Activated gamma-delta T cell treated with Interleukin-2 at 50 U/mL for 16 hours (primary cell): Measurements from ENCODE around the gene FMNL2.
"Not testable (repeated sequence)": the region's sequence is repeated elsewhere in the genome, so short reads cannot be mapped to it uniquely, and the experiment has no call there.

Experiments used
- DNase-seq: peaks from one replicate; pipeline ENCODE4 v3.0.0-alpha.2; 2020

FMNL2 gene

DNA sequence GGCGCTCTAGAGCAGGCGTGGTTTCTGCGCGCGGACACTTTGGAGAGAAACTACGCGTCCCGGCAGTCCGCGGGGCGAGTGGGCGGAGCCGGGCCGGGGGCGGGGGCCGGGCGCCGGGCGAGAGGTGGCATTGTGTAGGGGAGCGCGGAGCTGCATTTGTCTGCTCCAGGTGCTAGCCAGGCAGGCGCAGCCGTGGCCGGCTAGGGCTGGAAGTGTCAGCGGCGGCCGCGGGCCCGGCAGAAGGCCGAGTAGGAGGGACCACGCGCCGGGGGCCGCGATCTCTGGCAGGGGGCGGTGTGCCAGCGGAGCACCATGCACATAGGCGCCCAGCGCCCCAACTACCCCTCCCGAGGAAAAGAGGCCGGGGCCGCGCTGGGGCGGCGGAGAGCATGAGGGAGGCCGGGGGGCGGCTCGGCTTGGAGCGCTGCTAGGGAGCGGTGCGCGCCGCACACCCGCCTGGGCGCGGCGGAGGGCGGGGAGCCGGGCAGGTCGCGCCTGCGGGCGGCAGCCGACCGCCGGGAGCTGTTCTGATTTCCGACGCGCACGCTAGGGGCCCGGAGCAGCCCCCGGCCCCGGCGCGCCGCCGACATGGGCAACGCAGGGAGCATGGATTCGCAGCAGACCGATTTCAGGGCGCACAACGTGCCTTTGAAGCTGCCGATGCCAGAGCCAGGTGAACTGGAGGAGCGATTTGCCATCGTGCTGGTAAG lies at the start of gene FMNL2:
TSS of gene FMNL2 (plus strand) at position 159 of the 710 bp plus-strand sequence.
- DNase-seq: no peak

DNA sequence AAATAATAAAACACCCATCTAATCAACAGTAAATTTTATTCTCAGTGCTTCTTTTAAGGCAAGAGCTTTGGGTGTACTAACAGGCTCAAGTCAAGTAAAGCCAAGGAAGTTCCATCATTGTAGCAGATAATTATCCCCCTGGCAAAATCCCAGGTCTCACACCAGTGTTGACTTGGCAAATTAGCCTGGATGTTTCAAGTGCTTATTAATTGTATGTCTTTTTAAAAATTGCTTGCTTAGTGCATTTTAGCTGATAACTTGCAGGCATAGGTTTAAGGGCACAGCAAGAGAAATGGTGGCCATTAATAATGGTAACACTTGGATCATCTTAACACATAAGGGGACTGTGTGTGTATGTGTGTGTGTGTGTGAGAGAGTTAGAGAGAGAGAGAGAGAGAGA lies 42.0 kb upstream of the FMNL2 start:
- DNase-seq: no peak

DNA sequence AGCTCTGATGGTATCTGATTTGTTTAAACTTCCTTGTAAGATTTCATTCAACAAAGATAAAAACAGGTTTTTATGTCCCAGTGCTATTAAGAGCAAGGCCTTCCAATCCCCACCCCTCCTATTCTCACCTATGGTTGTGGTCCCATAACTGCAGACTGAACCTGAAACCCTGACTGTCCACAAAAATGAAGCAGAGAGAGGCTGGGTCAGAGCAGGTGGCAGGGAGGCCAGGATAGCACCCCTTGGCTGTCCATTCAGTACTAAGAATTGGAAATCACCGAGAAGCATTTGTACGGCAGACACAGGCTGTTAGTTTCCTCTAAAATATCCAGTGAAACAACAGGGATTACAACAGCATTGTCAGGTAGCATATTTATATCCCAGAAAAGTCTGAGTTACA lies 37.3 kb upstream of the FMNL2 start:
- DNase-seq: no peak

DNA sequence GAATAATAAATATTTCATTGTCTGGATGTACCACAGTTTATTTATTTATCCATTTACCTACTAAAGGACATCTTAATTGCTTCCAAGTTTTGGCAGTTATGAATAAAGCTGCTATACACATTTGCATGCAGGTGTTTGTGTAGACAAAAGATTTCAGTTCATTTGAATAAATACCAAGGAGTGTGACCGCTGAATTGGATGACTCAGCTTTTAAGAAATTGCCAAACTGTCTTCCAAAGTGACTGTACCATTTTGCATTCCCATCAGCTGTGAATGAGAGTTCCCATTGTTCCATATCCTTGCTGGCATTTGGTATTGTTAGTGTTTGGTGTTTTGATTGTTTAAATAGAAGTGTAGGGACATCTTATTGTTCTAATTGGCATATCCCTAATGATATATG lies 36.2 kb upstream of the FMNL2 start:
- no peak for DNase-seq

DNA sequence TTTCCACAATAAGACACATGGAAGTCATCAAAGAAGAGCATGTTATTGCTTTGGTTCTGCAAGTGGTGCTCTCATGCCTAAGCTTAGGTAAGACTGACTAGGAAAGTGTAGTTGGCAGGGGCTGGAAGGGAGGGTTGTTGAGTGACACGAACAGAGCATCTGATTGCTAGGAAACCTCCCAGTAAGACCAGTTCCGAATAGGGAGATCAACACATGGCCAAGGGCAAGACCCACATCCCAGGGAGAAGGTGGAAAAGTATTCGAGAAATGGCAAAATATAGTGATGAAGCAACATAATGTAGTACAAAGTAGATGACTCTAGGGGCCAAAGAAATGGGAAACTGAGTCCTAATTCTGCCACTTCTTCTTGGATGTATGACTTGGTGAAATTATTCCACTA lies 33.8 kb upstream of the FMNL2 start:
- DNase-seq: no peak

DNA sequence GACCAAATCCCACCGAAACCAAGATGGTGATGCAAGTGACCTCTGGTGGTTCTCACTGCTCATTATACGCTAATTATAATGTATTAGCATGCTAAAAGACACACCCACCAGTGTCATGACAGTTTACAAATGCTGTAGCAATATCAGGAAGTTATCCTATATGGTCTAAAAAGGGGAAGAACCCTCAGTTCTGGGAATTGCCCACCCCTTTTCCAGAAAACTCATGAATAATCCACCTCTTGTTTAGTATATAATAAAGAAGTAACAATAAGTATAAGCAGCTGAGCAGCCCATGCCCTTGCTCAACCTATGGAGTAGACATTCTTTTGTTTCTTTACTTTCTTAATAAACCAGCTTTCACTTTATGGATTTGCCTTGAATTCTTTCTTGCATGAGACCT lies 31.0 kb upstream of the FMNL2 start:
- DNase-seq: no peak

DNA sequence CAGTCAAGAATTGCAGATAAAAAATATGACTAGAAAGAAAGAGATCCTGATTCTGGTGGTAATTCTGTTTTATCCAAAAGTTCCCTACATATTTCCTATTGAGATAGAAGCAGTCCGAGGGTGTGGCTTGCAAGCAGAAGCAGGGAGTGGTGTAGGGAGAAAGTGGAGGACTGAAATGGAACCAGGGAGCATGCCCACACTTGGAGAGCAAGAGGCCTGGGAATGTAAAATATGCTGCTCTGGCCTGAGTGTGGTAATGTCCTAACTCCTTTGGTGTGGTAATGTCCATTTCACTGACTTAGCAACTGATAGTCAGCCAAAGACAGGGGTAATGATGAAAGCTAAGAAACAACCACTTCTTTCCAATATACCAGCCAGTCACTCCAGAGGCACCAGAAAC lies 30.1 kb upstream of the FMNL2 start:
- no peak for DNase-seq

DNA sequence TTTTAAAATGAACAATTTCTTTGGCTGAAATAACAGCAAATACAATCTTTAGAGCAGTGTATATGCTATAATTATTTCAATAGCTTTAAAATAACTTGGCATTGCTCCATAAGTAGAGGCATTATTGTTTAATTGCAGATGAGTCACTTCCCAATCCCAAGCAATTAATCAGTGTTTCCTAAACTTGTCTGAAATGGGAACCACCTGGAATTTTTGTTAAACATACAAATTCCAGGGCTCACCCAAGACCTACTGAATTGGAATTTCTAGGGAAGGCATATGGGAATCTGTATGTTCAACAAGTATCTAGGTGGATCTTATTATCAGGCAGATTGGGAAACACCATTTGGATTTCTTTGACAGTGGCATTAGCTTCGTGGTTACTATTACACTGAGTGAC lies 27.1 kb upstream of the FMNL2 start:
- DNase-seq: no peak

DNA sequence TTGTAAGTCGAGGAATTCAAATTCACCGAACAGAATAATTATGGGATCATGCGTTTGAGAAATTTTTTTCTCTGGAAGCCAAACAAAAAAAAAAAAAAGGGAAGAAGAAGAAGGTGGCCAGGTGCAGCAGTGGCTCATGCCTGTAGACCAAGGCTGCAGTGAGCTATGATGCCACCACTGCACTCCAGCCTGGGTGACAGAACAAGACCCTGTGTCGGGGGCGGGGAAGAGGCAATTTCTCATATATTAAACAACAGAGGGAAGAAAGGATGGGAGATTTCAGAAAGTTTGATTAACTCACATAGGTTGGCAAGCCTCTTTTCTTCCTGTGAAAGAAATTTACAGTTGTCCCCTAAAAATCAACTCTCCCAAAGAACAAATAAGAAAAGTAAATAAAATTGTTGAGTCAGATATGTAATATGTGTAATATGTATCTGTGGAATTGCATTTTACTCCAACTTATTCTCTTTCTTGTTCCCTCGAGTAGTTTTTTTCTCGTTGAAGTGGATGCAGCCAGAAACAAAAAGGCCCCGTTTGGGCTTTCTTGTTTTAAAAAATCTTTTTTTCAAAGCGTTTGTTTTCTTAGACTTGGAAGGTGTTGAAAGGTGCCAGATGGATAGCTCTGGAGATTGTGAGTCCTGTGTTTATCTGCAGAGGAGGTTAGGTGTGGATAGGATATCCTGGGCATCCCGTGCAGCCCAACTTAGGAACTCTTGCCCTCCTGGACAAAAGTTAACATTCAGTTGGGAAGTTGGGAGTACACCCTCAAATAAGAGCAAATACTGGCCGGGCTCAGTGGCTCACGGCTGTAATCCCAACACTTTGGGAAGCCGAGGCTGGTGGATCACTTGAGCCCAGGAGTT lies 25.4 kb upstream of the FMNL2 start:
- DNase-seq: no peak

DNA sequence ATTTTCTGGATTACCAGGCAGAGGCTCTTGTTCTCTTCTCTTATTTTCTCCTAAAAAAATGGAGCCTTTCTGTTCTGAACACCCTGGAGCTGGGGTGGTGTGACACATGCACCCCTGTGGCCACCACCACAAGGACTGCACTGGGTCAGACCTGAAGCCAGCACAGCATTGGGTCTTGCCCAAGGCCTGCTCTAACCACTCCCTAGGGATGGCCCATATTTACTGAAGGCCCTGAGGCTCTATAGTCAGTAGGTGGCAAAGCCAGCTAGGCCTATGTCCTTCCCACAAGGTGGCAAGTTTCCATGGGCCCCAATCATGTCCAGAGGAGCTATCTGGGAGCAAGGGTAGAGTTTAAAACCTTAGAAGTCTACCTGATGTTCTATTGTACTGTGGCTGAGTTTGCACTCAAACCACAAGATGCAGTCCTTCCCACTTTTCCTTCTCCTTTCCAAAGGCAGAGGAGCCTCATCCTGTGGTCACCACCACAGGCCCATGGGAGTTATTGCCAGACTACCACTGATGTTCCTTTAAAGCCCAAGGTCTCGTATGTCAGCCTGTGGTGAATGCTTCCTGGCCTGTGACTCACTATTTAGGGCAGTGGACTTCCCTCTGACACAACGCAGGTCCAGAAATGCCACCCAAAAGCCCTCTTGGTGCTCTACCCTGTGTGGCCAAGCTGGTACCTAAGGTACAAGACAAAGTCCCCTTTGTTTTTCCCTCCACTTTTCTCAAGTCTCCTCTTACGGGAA lies 15.0 kb upstream of the FMNL2 start:
- DNase-seq: no peak

DNA sequence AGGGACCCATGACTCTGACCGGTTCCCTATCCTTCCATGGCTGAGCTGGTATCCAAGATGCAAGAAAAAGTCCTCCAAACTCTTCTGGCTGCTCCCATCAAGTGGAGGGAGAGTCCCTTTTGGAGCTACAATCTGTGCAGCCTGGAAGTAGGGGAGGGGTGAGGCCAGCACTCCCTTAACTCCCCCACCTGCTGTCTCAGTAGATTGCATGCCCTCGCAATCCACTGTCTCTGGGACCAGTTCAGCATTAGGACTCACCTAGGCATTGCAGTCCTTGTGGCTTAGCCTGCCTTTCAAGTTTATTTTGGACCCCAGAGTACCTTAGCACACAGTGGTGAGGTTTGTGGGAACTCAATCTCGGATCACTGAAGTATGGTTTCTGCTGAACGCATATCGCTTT lies 14.2 kb upstream of the FMNL2 start:
- no peak for DNase-seq

DNA sequence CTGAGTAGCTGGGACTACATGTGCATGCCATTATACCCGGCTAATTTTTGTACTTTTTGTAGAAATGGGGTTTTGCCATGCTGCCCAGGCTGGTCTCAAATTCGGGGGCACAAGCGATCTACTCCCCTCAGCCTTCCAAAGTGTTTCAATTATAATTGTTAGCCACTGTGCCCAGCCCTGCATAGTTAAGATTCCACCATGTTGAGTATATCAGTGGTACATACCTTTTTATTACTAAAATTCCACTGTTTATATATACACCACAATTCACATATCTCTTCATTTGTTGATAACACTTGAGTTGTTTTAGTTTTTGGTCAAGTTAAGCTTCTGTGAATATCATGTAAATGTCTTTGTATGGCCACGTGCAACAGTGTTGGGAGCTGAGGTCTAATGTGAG lies 12.8 kb upstream of the FMNL2 start:
- no peak for DNase-seq

DNA sequence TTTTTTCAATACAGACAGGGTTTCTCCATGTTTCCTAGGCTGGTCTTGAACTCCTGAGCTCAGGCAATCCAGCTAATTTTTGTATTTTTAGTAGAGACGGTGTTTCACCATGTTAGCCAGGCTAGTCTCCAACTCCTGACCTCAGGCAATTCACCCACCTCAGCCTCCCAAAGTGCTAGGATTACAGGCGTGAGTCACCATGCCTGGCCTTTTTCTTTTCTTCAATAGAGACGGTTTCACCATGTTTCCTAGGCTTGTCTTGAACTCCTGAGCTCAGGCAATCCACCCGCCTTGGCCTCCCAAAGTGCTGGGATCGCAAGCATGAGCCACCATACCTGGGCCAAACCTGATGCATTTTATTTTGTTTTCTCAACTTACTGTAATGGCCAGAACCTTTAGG lies 9.8 kb upstream of the FMNL2 start:
- not testable (repeated sequence) for DNase-seq

DNA sequence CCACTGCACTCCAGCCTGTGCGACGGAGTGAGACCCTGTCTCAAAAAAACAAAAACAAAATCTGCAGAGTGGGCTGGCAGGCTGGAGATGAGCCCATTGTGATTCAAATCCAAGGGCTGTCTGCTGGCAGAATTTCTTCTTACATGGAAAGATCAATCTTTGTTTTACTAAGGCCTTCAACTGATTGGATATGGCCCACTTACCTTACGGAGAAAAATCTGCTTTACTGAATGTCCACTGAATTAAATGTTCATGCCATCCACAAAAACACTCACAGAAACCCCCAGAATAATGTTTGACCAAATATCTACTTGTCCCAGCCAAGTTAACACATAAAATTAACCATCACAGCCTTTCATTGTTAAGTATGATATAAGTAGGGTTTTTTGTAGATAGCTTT lies 8.3 kb upstream of the FMNL2 start:
- DNase-seq: no peak

DNA sequence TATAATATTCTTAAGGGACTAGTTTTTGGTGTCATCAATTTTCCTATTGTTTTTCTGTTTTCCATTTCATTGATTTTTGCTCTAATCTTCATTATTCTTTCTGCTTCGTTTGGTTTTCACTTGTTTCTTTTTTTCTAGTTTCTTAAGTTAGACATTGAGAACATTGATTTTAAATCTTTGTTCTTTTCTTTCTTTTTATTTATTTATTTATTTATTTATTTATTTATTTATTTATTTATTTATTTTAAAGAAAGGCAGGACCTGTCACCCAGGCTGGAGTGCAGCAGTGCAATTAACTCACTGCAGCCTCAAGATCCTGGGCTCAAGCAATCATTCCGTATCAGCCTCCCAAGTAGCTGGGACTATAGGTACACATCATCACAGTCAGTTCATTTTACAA lies 7.0 kb upstream of the FMNL2 start:
- no peak for DNase-seq

DNA sequence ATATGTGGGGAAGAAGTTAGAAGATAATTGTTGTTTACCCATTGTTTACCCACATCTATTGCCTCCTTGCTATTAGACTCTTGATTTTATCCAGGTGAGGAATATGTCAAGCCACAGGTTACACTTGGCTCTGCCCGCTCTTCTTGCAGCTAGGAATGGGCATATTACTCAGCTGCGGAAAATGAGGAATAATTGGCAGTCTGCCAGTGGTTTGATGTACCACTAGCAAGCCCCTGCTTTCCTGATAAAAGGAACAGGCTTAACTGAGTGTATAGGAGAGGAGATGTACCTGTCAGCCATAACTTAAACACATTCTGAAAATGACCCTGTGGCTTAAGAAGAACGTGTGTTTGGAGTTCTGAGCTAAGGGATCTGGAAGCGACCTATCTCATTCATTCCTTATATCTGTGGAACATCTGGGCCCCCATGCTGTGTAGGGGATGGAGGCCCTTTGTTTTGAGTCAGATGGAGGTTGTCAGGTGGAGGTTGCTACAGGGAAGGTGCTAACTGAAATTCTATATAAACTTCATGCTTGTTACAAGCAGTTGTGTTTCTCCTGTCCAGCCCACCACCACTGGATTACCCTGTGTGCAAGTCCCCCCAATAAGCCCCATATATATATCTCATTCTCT lies 4.6 kb upstream of the FMNL2 start:
- DNase-seq: no peak

DNA sequence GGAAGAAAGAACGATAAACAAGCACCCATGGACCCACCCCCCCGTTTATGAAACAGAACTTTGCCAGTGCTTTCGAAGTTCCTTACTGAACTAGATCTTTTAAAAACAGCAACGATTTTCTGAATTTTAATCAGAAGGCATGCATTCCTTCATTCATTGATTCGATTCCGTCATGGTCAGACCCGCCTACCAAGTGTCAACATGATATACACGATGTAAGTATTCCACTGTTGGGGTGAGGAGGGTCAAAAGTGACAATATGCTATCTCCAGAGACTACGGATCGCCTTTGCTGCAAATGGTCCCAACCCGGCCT lies 316 bp upstream of the FMNL2 start:
- no peak for DNase-seq

DNA sequence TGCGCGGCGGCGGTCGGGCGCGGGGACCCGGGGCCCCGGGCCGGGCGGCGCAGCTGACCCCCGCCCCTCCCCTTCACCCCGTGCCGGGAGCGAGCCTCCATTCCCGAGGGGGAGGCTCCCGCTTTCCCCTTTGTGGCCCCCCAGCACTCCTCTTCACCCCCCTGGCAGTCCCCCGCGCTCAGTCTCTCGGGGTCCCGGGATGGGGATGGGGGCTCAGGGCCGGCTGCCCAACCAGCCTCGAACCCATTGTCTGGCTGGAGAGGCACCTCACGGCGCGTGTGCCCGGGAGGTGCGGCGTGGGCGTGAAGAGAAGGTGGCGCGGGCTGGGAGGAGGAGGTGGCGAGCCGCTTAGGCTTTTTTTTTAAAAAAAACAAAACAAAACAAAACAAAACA lies 748 bp downstream of the FMNL2 start:
- no peak for DNase-seq

DNA sequence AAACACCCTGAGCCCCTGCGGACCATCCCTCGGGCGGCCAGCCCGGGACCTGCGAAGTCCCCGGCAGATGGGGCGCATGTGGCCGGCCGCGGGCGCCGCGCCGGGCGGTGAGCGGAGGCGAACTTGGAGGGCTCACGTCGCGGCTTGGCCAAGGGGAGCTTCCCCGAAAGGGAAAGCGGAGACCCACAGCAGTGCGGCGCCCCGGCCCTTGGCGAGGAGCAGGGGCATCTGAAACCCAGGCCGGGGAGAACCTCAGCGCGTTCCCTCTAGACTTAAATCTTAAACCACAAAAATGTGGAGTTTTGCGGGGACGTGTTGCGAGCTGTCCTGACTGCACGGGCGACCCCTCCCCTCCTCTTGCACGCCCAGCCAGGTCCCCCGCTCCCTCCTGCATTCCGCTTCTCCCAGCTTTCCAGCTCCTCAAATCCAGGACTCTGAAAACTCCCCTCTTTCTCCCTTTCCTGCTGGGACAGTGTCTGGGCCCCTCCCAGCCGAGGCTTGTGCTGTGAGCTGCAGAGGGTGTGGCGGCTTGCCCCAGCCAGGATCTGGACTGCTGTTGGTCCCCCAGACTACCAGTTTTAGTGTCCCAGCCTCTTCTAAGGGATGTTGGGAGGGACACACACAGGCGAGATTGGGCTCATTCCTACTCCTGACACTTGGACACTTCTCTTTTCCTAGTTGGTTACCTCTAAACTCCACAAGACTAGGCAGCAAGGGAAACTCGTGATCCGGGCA lies 1.3 kb downstream of the FMNL2 start:
- DNase-seq: no peak

DNA sequence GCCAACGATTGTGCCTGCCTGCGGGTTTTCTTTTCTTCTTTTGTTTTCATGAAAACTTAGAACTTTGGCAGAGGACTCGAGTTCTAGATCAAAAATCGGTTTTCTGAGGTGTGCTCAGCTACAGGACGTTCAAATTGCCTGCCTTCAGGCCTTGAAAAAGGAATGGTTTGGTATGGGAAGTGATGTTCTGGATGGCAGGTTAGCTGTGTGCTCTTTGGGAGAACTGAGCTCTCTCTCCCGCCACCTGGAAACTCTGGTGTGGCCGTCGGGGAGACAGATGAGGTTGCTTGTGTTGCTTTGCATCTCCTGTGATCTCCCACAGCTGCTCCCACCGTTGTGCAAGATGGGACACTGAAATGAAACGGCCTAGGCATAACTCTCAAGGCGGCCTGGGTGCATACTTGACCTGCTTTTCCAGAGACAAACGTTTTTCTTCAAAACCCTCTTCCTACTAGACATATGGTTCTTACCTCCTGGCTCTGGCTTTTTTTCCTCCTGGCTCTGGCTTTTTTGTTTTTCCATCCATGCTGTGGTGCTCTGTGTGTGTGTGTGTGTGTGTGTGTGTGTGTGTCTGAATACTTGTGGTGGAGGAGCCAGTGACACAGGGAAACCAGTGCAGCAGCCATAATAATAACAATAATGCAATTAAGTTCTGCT lies 2.0 kb downstream of the FMNL2 start:
- no peak for DNase-seq

DNA sequence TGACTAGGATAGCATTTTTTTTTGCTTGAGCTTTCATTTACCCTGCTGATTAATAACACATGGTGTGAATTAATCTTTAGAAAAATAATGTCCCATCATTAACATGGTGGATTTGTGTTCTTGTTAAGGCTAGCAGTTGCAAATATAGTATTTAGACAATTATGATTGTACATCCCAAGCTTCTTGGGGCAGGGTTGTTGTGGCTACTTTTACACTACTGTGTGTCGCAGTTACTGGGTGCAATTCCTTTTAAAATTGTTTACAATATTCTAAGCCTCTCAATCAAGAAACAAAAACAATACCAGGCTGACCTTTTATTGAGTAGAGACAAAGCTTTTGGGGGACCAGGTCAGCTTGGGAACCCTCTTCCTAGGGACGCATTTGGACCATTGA lies 2.5 kb downstream of the FMNL2 start:
- no peak for DNase-seq

DNA sequence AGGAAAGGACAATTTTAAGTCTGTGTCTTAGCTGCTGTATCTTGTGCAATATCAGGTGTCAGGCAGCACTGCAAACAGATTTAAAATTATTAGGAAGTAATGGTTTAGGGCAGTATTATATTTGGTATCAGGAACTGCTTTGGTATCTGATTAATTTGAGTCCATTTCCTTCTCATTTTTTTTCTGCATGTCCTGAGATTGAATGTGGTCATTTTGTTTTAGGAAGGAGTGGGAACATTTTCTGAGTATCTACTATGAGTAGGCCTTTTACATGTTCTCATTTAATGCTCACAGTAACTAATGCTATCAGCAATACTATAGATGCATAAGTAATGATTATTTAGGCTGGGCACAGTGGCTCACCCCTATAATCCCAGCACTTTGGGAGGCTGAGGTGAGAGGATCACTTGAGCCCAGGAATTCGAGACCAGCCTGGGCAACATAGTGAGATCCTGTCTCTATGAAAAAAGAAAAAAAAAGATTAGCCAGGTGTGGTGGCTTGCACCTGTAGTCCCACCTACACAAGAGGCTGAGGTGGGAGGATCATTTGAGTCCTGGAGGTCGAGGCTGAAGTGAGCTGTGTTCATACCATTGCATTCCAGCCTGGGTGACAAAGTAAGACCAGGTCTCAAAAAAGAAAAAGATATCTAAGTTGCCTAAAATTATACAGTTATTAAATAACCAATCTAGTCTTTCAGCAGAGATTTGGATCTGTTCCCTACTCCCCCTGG lies 4.7 kb downstream of the FMNL2 start:
- no peak for DNase-seq
